ENCODE measurements around the gene DUSP22.

Gene DUSP22

GRCh38 chr6:340991-341827 lies 48.9 kb downstream of the DUSP22 start:
- Histone ChIP-seq H3K27ac (ENCODE audit: low read depth, low read length) (no peak overlapping the region), H3F3A (ENCODE audit: control insufficient read depth, insufficient read depth) (no peaks in the 10 kb centered on the region), H3K79me2 (ENCODE audit: control insufficient read depth, low read length) (no peaks in the 10 kb centered on the region), H4K20me1 (ENCODE audit: control insufficient read depth, insufficient read depth, low read depth, low read length) (no peaks in the 10 kb centered on the region), H3K9me3 (ENCODE audit: control insufficient read depth, insufficient read depth, low read length) (peaks cover 10% of the 10 kb centered on the region; the same call in 1 of the 2 replicates), H3K9me2 (replicated peaks; ENCODE audit: control insufficient read depth, low read length) (no peaks in the 10 kb centered on the region), H3K4me1 (ENCODE audit: control insufficient read depth, low read length) (no peaks in the 10 kb centered on the region), H3K4me2 (ENCODE audit: low read length) (no peak overlapping the region), H3K36me3 (ENCODE audit: control insufficient read depth, low read length) (no peaks in the 10 kb centered on the region), H3K27me3 (ENCODE audit: control insufficient read depth, low read length) (no peaks in the 10 kb centered on the region), H3K4me3 (ENCODE audit: low read length) (no peak overlapping the region)
- TF ChIP-seq EZH2phosphoT487 (IDR thresholded peaks at IDR 0.05; ENCODE audit: borderline replicate concordance, low read length) (no peak), CTCF (IDR thresholded peaks at IDR 0.05; ENCODE audit: low read depth, low read length, poor library complexity, severe bottlenecking) (no peak)

GRCh38 chr6:341914-342831 lies 49.9 kb downstream of the DUSP22 start:
- no peaks in the 10 kb centered on the region for H3K9me2 ChIP-seq (replicated peaks; ENCODE audit: control insufficient read depth, low read length)
- H3K4me1 ChIP-seq (ENCODE audit: control insufficient read depth, low read length) = peaks cover 3% of the 10 kb centered on the region
- no peak overlapping the region for H3K4me2 ChIP-seq (ENCODE audit: low read length)
- TF ChIP-seq CTCF (IDR thresholded peaks at IDR 0.05; ENCODE audit: low read depth, low read length, poor library complexity, severe bottlenecking) (no peak), EZH2phosphoT487 (IDR thresholded peaks at IDR 0.05; ENCODE audit: borderline replicate concordance, low read length) (no peak)
- H3K9me3 ChIP-seq (ENCODE audit: control insufficient read depth, insufficient read depth, low read length) = peaks cover 10% of the 10 kb centered on the region; the same call in 1 of the 2 replicates
- no peaks in the 10 kb centered on the region for H3F3A ChIP-seq (ENCODE audit: control insufficient read depth, insufficient read depth)
- no peaks in the 10 kb centered on the region for H4K20me1 ChIP-seq (ENCODE audit: control insufficient read depth, insufficient read depth, low read depth, low read length)
- no peaks in the 10 kb centered on the region for H3K36me3 ChIP-seq (ENCODE audit: control insufficient read depth, low read length)
- no peak overlapping the region for H3K4me3 ChIP-seq (ENCODE audit: low read length)
- H3K27ac ChIP-seq (ENCODE audit: low read depth, low read length) = no peak overlapping the region
- no peaks in the 10 kb centered on the region for H3K27me3 ChIP-seq (ENCODE audit: control insufficient read depth, low read length)
- no peaks in the 10 kb centered on the region for H3K79me2 ChIP-seq (ENCODE audit: control insufficient read depth, low read length)

- Histone ChIP-seq H3K4me2 (ENCODE audit: low read length) (no peak overlapping the region), H3K27me3 (ENCODE audit: control insufficient read depth, low read length) (no peaks in the 10 kb centered on the region), H3K79me2 (ENCODE audit: control insufficient read depth, low read length) (no peaks in the 10 kb centered on the region), H3K4me1 (ENCODE audit: control insufficient read depth, low read length) (peaks cover 8% of the 10 kb centered on the region), H3F3A (ENCODE audit: control insufficient read depth, insufficient read depth) (no peaks in the 10 kb centered on the region), H4K20me1 (ENCODE audit: control insufficient read depth, insufficient read depth, low read depth, low read length) (no peaks in the 10 kb centered on the region), H3K4me3 (ENCODE audit: low read length) (no peak overlapping the region), H3K27ac (ENCODE audit: low read depth, low read length) (no peak overlapping the region), H3K36me3 (ENCODE audit: control insufficient read depth, low read length) (no peaks in the 10 kb centered on the region), H3K9me2 (replicated peaks; ENCODE audit: control insufficient read depth, low read length) (no peaks in the 10 kb centered on the region), H3K9me3 (ENCODE audit: control insufficient read depth, insufficient read depth, low read length) (peaks cover 10% of the 10 kb centered on the region; the same call in 1 of the 2 replicates)
- no peak for TF ChIP-seq EZH2phosphoT487 (IDR thresholded peaks at IDR 0.05; ENCODE audit: borderline replicate concordance, low read length)
- TF ChIP-seq CTCF (IDR thresholded peaks at IDR 0.05; ENCODE audit: low read depth, low read length, poor library complexity, severe bottlenecking) = no peak
Observed at GRCh38 chr6:342832-343179, 50.5 kb downstream of the DUSP22 start.
